ENCODE data around the gene NUP107. TPM values are rescaled to one million over a fixed set of nuclear protein-coding genes. Genes with fewer than 3 reads are reported as not detected.
A peak's percentile ranks its signal among the peaks of the same experiment; 100 is the strongest.

The NUP107 gene
- total RNA-seq, 1 donor from 2014 or later: 80.7 TPM

DNA sequence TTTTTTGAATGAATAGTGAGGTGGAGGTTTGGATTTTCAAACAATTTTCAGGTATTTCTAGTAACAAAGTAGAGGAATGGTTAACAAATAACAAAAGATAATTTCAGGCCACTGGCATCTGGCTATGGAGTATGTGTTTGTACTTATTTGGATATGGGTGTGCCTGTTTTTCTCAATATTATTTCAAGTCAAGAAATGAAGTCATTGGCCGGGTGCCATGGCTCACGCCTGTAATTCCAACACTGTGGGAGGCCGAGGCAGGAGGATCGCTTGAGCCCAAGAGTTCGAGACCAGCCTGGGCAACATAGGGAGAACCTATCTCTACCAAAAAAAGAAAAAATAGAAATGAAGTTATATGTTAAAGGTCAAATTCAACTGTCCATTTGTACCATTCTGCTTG is 73.1 kb downstream of the NUP107 start:
- Mint-ChIP-seq H3K4me3 (ENCODE audit: low read depth) (no peak overlapping the region), H3K36me3 (ENCODE audit: insufficient read depth) (peaks cover 29% of the 10 kb centered on the region), H3K9me3 (ENCODE audit: low read depth) (no peaks in the 10 kb centered on the region), H3K4me1 (ENCODE audit: low read depth) (no peaks in the 10 kb centered on the region), H3K27me3 (no peaks in the 10 kb centered on the region), H3K27ac (no peak overlapping the region)
- DNase-seq (ENCODE audit: low spot score, unreplicated experiment): no peak
- TF ChIP-seq, protein P1, sequence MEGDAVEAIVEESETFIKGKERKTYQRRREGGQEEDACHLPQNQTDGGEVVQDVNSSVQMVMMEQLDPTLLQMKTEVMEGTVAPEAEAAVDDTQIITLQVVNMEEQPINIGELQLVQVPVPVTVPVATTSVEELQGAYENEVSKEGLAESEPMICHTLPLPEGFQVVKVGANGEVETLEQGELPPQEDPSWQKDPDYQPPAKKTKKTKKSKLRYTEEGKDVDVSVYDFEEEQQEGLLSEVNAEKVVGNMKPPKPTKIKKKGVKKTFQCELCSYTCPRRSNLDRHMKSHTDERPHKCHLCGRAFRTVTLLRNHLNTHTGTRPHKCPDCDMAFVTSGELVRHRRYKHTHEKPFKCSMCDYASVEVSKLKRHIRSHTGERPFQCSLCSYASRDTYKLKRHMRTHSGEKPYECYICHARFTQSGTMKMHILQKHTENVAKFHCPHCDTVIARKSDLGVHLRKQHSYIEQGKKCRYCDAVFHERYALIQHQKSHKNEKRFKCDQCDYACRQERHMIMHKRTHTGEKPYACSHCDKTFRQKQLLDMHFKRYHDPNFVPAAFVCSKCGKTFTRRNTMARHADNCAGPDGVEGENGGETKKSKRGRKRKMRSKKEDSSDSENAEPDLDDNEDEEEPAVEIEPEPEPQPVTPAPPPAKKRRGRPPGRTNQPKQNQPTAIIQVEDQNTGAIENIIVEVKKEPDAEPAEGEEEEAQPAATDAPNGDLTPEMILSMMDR (IDR thresholded peaks at IDR 0.05; ENCODE audit: unreplicated experiment): no peak

DNA sequence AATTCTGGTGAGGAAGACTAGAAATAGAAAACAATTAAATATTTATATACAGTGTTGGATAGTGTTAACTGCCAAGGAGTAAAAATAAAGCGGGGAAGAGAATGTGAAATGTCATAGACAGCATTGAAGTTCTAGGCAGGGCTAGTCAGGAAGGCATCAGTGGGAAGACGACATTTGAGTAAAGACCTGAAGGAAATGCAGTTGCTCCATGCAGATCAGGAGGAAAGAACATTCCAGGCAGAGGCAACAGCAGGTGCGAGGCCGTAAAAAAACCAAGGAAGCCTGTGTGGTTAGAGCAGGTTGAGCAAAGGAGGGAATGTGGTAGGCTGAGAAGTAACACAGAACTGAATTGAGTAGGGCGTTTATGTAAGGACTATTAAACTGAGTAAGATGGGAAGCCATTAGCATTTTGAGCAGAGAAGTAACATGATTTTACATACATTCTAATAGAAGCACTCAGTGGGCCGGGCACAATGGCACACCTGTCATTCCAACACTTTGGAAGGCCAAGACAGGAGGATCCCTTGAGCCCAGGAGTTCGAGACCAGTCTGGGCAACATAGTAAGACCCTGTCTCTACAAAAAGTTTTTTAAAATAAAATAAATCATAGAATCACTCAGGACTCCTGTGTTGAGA is 74.1 kb downstream of the NUP107 start:
- TF ChIP-seq, protein P1 (IDR thresholded peaks at IDR 0.05; ENCODE audit: unreplicated experiment): no peak
- H3K4me3 Mint-ChIP-seq (ENCODE audit: low read depth): no peak overlapping the region
- H3K27ac Mint-ChIP-seq: no peak overlapping the region
- no peaks in the 10 kb centered on the region for H3K27me3 Mint-ChIP-seq
- peaks cover 23% of the 10 kb centered on the region for H3K36me3 Mint-ChIP-seq (ENCODE audit: insufficient read depth)
- DNase-seq (ENCODE audit: low spot score, unreplicated experiment): no peak
- no peaks in the 10 kb centered on the region for H3K9me3 Mint-ChIP-seq (ENCODE audit: low read depth)
- H3K4me1 Mint-ChIP-seq (ENCODE audit: low read depth): no peaks in the 10 kb centered on the region

DNA sequence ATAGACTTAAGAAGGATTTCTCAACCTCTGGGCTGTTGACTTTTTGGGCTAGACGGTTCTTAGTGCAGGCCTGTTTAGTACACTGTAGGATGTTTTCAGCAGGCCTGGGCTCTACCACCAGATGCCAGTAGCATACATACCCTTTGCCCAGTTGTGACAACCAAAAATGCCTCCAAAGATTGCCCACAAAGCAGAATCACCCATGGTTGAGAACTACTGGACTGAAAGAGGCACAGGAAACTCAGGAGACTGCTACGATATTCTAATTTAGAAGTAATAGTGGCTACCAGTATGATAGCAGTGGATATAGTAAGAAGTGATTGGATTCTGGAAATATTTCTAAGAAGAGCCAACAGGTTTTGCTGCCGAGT is 74.6 kb downstream of the NUP107 start:
- TF ChIP-seq, protein P1 (IDR thresholded peaks at IDR 0.05; ENCODE audit: unreplicated experiment): no peak
- Mint-ChIP-seq H3K27ac (peak overlapping the region; percentile 57), H3K27me3 (no peaks in the 10 kb centered on the region), H3K4me3 (ENCODE audit: low read depth) (no peak overlapping the region), H3K9me3 (ENCODE audit: low read depth) (no peaks in the 10 kb centered on the region), H3K4me1 (ENCODE audit: low read depth) (no peaks in the 10 kb centered on the region), H3K36me3 (ENCODE audit: insufficient read depth) (peaks cover 21% of the 10 kb centered on the region)
- no peak for DNase-seq (ENCODE audit: low spot score, unreplicated experiment)

DNA sequence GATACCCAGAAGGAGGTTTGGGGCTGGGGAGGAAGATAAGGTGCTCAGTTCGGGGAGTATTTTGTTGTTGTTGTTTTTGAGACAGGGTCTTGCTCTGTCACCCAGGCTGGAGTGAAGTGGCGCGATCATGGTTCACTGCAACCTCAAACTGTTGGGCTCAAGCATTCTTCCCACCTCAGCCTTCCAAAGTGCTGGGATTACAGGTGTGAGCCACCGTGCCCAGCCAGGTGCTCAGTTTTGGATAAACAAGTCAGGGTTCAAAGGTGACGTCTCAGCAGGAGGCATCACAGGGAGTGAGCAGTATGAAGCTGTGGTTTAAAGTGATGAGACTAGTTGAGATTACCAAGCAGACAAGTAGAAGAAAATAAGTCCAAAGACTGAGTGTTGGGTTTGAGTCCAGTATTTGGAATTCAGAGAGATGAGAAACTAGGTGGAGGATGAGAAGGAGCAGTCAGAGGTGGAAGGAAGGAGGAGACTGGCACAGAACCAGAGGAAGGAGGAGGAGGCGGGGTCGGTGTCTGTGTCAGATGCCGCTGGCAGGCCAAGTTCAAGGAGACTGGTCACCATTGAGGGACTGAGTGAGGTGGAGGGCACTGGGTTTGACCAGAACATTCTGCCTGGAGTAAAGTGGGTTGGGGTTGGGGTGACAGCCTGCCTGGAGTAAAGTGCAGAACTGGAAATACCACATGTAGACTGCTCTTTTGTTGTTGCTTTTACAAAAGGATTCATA is 75.3 kb downstream of the NUP107 start:
- no peaks in the 10 kb centered on the region for H3K4me1 Mint-ChIP-seq (ENCODE audit: low read depth)
- DNase-seq (ENCODE audit: low spot score, unreplicated experiment): no peak
- no peaks in the 10 kb centered on the region for H3K9me3 Mint-ChIP-seq (ENCODE audit: low read depth)
- H3K36me3 Mint-ChIP-seq (ENCODE audit: insufficient read depth): peaks cover 20% of the 10 kb centered on the region
- no peaks in the 10 kb centered on the region for H3K27me3 Mint-ChIP-seq
- TF ChIP-seq, protein P1 (IDR thresholded peaks at IDR 0.05; ENCODE audit: unreplicated experiment): no peak
- peak overlapping the region; percentile 57 for H3K27ac Mint-ChIP-seq
- no peak overlapping the region for H3K4me3 Mint-ChIP-seq (ENCODE audit: low read depth)

DNA sequence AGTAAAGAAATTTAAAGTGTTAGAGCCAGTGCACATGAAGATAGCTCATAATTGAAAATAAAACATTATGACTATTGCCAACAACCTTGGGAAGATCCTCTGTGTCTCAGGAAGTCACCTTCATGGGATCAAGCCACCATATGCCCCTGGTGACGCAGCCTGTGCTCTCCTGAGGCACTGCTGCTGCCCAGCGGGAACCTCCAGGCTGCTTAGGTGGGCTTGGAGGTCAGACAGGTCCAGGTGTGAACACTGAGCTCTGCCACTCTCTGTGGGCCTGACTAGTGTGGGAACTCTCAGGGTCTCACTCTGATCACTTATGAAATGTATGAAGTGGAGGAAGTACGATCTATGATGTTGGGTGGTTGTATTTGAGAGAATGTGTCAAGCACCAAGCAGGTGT is 75.9 kb downstream of the NUP107 start:
- Mint-ChIP-seq H3K27ac (no peak overlapping the region), H3K36me3 (ENCODE audit: insufficient read depth) (peaks cover 19% of the 10 kb centered on the region), H3K4me1 (ENCODE audit: low read depth) (no peaks in the 10 kb centered on the region), H3K27me3 (no peaks in the 10 kb centered on the region), H3K9me3 (ENCODE audit: low read depth) (no peaks in the 10 kb centered on the region), H3K4me3 (ENCODE audit: low read depth) (no peak overlapping the region)
- TF ChIP-seq, protein P1 (IDR thresholded peaks at IDR 0.05; ENCODE audit: unreplicated experiment): no peak
- no peak for DNase-seq (ENCODE audit: low spot score, unreplicated experiment)
